Measurements from ENCODE around the gene PPP2CA.
"Not testable (repeated sequence)": the region's sequence is repeated elsewhere in the genome, so short reads cannot be mapped to it uniquely, and the experiment has no call there.

The PPP2CA gene

DNA sequence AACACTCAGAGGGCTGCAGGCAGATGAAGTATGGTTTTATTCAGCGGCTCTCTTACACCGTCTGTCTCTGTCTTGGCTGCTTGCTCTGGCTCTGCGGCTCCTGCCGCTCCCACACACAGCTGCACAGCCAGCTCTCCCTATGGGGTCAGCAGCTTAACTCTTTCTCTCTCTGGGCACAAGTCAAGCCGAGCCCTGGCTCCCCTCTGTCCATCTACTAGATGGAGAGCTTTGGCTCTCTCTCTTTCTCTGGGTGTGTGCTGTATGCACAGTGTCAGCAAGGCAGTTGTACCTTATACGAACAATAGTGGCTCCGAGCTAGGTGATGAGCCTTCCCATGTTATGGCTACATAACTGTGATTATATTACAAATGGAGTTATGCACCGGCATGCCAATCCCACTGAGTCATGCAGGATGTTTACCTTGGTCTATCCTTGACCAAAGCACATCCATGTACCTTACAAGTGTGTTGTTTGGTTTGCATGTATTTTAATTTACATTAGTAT, 19.3 kb upstream of the PPP2CA start:
- no peak for DNase-seq

DNA sequence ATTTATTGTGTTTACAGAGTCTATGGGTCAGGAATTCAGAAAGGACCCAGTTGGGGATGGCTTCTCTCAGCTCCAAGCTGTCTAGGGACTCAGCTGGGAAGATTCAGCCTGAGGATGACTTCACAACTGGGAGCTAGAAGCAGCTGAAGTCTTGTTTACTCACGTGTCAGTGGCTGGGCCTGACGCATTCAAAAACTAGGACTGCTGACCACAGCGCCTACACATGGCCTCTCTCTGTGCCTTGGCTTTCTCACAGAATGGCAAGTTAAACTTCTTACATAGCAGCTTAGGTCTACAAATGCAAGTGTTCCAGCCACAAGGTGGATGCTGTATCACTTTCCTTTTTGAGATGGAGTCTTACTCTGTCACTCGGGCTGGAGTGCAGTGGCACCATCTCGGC, 16.3 kb upstream of the PPP2CA start:
- DNase-seq, result no peak

DNA sequence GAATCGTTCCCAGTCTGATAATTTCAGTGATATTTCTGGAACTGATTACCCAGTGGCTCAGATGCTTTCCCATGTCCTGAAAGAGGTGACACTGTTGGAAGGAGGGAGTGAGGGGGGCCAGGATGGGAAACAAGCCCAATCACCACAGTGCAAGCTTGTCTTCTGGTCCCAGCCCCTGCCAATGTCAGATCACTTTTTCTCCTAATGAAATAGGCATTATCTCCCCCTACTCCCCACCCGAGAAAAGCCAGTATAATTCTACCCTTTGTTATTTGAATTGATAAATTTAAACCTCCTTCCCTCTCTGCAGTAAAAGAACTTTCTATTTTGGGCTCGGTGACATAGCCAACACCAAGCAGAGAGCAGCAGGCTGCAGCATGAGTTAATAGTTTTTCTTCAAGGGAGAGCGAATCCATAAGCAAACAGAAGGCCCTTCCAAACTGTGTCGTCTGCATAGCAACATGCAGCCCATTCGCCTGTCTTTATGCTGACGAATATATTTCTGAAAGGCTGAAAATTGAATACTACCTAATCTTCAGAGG, 14.6 kb upstream of the PPP2CA start:
- DNase-seq, result no peak

DNA sequence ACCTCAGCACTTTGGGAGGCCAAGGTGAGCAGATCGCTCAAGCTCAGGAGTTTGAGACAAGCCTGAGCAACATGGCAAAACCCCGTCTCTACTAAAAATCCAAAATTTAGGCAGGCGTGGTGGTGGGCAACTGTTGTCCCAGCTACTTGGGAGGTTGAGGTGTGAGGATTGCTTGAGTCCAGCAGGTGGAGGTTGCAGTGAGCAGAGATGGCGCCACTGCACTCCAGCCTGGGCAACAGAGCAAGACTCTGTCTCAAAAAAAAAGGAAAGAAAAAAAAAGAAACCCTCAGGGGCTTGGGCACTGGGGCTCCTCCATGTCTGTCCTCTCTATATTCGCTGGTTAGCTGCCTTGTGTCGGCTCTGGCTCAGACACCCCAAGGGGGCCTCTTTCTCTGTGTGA, 10.9 kb upstream of the PPP2CA start:
- no peak for DNase-seq

DNA sequence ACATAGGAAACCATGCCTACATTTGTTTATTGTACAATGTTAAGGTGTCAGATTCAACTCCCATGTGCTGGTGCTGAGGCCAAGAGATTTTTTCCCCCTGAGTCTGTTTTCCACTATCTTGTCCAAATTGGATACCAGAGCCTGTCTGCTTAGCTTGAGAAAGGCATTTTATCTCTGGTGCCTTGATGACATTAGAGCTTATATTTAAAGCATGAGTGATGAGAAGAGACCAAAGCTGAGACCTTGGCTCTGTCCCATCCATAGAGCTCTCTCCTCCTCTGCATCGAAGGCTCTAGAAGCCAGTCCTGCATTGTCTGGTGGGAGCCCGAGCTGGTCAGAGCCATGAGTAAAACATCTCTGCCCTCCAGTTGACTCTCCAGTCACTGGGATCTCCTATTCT, 10.4 kb upstream of the PPP2CA start:
- DNase-seq, result no peak

DNA sequence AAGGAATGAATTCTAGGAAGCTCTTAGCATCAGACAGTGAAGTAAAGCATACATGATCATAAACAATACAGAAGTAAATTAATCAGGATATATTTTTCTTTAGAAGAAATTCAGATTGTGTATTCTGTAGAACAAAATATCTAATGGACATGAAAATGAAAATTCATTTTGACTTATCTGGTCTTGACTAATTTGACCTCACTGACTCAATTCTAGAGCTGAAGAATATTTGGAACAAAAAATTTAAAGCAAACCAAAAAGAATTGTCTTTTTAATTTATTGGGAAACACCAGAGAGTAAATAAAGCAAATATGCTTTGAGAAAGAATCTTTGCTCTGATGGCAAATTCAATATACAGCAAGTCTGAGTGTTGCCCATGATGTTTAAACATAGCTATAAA, 2.8 kb upstream of the PPP2CA start:
- DNase-seq, result no peak

DNA sequence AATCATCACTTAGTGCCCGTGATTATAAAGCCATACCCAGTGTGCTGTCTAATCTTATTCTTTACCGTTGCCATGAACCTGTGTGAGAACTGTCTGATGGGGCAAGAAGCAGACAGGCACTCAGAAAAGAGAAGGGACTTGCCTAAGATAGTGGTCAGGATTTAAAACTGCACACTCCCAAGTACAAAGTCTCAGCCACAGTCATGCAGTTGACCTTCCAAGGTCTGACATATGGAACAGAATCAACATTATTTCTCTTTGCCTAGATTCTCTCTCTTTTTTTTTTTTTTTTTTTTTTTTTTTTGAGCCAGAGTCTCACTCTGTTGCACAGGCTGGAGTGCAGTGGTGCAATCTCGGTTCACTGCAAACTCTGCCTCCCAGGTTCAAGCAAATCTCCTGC, 1.9 kb upstream of the PPP2CA start:
- DNase-seq, result no peak

DNA sequence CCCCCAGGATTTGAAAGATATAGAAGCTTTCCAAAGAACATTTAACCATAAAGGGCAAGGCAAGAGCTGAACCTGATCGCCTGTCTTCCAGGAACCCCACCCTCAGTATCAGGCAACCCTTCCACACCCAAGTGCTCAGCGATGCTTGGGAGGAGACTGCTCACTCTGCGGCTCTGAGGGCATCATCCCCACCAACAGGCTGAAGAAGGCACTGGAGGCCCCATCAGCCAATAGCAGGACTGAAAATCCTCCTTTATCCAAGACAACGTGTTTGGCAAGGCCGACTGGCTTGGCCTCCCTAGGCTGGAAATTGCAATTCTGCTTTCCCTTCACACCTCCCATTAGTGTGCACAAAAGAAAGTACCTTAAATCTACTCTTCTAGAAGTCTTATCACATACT, 1.4 kb upstream of the PPP2CA start:
- no peak for DNase-seq

DNA sequence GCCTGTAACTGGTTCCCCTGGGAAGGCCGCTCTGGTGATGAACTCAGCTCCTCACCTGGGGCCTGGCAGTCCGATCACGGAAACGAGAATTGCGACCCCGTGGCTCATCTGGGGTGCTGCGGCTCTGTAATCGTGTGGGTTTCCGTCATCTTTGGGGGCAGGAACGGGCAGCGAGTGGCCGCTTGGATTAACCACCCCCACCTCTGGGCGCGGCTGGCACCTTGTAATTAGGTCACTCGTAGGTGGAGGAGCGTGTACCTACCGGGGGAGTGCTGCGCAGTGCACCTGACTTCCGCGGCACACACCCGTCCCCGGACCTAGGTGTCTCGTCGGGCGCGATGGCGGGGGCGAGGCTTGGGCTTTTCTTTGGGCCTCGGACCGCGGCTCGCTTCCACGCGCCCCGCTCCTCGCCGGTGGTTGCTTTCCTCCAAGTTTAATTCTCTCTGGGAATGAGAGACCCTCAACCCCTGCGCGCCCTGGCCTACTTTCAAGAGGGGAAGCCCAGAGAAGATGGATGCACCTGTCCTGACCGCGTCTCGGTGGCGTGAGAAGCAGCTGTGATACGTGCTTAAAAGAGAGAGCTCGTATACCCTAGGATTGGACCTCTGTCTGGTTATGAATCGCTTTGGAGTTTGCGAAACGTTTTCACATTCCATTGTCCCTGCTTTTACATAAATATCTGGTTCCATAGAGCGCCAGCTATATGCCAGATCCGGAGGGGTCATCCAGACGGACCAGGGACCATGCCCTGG, 744 bp upstream of the PPP2CA start:
- DNase-seq, result peak in 1 of 2 donors; percentile 93

DNA sequence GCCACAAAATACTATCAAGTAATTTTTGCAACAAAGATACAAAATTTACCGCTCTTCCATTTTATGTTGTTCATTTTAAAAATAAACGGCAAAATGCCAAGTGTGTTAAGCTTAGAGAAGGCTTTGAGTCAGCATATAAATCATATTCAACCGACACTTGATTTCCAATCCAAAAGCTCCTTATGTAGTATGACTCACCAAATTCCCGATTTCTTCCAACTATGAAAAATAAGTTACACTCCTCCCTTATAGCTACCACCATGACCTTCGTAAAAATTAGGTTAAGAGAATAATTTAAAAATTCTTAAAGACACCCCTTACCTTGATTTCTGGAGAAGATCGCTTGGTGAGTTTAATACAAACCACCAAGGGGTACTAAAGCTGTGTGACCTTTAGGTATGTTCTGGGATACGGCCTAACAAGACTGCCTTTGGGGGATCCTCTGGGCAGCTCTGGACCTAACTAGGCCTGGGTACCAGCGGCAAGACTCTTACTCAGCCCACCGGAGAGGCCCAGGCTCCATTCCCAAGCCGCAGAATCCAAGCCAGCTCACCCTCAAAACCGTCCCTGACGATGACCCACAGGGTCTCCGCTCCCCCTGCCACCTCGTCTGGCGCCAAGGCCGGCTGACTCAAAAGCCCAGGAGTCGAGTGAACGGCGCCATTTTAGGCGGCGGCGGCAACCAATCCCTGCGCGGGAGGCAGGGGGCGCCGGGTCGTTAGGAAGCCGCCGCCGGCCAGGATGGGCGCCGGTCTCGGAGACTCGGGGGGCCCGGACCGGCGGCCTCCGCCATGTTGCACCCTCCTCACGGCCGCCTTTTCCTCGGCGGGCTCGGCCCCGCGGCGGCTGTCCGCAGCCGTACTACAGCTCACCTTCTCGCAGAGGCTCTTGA, 739 bp downstream of the PPP2CA start:
- peak; percentile 67 for DNase-seq

DNA sequence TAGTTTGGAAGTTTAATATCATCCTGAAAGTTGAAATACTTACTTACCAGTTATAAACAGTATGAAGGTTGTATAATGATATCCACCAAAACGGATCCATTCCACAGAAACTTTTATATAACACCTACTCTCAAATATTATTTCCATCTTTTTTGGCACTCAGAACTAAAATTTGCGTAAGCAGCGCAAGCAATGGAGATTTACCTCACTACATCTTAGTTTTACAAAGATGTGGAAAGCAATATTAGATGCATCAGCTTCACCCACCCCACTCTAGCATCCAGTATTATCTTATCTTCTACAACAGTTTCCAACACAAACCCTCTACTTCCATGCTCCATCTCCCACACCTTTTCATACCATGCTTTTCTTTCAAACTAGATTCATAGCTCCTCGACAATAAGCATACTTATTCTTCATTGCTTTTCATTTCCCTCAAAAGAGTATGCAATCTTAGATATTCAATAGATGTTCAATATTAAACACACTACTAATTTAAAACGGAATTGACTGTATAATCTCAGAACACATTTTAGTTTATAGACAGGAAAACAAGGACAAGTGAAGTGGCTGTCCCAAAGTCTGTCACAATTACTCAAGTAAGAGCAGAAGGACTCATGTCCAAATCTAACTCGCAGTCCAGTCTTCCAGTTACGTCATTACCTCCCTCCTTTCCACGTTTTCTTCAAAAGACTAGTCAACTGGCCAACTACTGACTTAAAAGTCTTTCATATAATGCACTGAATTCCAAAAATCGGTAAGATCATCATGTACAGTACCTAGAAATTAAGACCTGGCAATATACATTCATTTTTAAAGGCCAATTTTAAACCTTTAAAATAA, 2.2 kb downstream of the PPP2CA start:
- DNase-seq, result no peak

DNA sequence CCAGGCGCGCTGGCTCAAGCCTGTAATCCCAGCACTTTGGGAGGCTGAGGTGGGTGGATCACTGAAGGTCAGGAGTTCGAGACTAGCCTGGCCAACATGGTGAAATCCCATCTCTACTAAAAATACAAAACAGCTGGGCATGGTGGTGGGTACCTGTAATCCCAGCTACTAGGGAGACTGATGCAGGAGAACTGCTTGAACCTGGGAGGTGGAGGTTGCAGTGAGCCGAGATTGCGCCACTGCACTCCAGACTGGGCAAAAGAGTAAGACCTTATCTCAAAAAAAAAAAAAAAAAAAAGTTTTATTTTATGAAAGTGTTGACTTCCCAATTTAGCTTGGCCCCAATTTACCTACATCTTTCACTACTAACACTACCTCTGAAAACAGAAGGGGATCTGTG, 4.2 kb downstream of the PPP2CA start:
- DNase-seq, result not testable (repeated sequence)

DNA sequence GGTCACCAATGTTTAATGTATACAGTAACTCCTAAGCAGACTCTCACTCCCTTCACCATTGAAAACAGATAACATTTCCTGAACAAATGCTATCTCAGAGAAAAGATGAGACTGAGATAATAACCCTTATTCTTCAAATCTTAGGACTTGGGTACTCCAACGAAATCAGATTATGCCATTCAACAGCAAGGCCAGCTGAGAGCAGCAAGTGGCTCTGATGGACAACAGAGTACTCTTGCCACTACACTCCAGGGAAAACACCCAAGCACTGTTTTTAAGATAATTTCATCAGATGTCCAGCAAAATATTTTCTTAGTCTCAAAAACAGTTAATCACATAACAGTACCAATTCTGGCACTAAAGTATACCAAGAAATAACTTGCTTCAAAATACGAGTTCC, 10.1 kb downstream of the PPP2CA start:
- DNase-seq, result no peak

DNA sequence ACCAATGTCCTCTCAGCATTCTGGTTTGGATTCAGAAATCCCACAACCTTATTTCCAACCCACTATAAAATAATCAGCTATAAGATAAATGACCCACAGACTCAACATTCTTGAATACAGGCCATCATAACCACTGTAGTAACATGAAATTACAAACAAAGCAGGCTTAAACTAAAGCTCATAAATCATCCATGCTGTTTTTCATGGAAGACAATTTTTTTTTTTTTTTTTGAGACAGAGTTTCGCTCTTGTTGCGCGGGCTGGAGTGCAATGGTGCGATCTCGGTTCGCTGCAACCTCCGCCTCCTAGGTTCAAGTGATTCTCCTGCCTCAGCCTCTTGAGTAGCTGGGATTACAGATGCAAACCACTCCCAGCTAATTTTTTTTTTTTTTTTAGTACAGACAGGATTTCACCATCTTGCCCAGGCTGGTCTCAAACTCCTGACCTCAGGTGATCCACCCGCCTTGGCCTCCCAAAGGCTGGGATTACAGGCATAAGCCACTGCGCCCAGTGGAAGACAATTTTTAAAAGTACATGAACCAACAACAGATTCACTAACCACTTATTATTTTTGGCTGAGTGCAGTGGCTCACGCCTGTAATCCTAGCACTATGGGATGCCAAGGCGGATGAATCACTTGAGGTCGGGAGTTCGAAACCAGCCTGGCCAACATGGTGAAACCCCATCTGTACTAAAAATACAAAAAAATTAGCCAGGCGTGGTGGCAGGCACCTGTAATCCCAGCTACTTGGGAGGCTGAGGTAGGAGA, 14.4 kb downstream of the PPP2CA start:
- not testable (repeated sequence) for DNase-seq

DNA sequence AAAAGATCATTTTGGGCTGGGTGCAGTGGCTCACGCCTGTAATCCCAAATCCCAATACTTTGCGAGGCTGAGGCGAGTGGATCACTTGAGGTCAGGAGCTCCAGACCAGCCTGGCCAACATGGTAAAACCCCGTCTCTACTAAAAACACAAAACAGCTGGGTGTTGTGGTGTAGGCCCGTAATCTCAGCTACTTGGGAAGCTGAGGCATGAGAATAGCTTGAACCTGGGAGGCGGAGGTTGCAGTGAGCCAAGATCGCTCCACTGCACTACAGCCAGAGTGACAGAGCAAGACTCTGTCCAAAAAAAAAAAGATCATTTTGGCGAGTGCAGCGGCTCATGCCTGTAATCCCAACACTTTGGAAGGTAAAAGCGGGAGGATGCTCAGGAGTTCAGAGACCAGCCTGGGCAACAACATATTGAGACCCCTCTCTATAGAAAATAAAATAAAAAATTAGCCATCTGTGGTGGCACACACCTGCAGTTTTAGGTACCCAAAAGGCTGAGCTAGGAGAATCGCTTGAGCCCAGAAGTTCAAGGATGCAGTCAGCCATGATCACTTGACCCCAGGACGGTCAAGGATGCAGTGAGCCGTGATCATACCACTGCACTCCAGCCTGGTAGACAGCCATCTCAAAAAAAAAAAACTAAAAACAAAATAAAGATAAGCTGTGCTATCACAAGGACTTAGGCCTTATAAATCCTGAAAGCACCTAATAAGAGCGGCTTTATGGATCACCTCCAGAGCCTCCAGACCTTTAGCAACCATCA, 16.2 kb downstream of the PPP2CA start:
- no peak for DNase-seq

DNA sequence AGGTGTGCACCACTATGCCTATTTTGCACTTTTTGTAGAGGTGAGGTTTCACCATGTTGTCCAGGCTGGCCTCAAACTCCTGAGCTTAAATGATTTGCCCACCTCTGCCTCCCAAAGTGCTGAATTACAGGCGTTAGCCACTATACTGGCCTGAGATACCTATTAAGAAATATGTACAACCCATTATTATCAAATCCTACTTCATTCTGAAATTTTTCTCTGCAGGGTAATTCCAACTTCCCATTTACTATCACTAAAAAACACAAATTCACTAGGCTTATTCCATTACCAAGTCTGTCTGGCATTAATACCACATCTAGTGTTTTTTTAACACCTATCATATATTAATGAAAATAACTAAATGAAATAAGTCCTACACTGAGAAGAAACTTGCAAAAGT, 18.2 kb downstream of the PPP2CA start:
- no peak for DNase-seq

DNA sequence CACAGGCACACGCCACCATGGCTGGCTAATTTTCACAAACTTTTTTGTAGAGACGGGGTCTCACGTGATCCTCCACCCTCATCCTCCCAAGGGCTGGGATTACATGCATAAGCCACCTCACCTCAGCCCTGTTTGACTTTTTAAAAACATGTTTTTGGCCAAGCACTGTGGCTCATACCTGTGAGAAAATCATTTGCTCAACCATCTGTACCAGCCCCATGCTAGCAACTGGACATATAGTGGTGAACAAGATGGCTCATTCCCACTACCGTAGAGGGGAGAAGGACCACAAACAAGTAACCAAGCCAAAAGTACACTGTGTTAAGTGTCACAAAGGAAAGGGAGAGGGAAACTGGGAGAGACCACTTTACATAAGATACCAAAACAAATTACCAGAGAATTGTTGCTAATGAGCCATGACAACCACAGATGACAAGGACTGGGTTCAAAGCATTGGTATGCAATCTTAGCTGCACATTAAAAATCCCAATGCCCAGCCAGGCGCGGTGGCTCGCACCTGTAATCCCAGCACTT, 19.2 kb downstream of the PPP2CA start:
- no peak for DNase-seq

DNA sequence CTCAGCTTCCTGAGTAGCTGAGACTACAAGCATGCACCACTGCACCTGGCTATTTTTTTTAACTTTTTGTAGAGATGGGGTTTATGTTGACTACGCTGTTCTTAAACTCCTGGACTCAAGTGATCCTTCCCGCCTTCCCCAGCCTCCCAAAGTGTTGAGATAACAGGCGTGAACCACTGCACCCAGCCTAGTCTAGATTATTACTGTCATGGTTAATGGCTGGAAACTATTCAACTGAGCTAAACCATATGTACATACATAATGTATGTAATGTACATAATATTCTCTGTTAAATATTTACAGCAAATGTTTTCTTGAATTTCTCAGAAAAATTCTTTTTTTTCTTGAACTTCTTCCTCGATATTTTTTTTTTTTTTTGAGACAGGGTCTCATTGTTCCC, 21.3 kb downstream of the PPP2CA start:
- no peak for DNase-seq

DNA sequence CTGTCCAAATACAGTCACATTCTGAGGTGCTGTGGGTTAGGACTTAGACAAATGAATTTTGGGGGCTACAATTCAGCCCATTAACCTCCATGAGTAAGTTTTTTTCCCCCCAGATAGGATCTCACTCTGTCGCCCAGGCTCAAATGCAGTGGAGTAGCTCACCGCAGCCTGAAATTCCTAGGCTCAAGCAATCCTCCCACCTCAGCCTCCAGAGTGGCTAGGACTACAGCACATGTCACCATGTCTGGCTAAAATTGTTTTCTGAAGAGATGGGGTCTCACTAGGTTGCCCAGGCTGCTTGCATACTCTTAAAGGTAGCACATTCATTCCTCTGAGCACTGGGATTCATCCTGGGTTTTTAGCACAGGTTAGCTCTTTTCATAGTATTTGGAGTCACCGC, 22.2 kb downstream of the PPP2CA start:
- DNase-seq, result no peak

DNA sequence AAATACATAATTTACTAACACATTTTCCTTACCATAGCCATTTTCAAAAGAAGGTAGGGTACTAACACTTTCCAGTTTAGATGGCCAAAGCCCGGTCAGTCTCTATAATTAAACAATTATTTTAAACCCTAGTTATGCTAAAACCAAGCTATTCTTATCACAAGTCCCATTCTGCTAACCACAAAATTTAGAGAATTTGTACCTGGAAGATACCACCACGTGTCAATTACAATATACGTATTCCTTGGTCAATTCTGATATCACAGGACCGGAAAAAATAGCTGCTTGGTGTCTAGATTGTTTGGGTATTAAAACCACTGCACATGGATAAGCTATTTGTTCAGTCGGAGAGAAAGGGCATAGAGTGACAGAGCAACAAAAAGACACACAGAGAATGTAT, 30.2 kb downstream of the PPP2CA start:
- no peak for DNase-seq

DNA sequence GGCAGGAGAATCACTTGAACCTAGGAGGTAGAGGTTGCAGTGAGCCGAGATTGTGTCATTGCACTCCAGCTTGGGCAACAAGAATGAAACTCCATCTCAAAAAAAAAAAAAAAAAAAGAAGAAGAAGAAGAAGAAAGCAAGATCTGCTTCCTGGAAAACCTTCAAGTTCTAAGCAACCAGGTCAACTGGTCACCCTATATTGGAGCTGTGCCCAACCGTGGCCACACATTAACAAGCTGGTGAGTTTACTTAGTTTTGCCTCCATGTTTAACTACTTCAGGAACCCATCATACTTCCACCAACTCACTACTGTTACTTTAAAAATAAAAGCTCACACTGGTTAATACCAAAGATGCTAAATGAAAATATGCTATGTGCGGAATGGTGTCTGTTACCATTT, 36.8 kb downstream of the PPP2CA start:
- no peak for DNase-seq

All from CD4-positive, alpha-beta T cell treated with Interleukin-4 for 1 hour (primary cell).